Astrocyte of the spinal cord (primary cell): ENCODE measurements around the gene NUDC.

Source experiments
- DNase-seq: peaks from one replicate; pipeline ENCODE4 v3.0.0; 2011; ENCODE audit warnings: low read depth, low spot score
- H3K4me3 ChIP-seq: 2 replicates; pipeline ENCODE4 v1.5.1; 2011; ENCODE audit warnings: low read depth, mild to moderate bottlenecking, low read length, moderate library complexity
- in situ Hi-C: cut with HindIII; loops from 2 replicates; pipeline ENCODE4 v1.10.0; 2017; ENCODE audit warnings: low sequenced_read_pairs
- TF ChIP-seq, protein P1 (sequence below): IDR thresholded peaks from 2 replicates; pipeline ENCODE4 v1.5.1; 2012; ENCODE audit warnings: low read depth, mild to moderate bottlenecking, low read length, inconsistent platforms

The NUDC gene

DNA sequence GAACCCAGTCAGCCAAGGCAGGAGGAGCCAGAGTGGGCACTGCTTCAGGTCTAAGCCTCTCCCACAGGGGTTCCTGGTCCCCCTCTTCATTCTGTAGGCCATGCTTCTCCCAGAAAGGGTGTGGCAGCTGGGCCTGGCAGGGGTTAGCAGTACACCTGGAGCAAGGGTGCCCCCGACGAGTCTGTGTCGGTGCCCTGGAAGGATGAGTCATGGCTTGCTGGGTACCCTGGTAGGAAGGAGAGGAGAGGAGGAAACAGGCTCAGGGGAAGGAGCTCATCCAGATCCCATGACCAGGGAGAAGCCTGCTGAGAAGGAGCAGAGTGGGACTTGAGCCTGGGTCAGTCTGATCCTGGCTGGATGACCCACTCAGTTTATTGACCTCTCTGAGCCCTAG is 28.4 kb downstream of the NUDC start:
- no peak for DNase-seq
- TF ChIP-seq, protein P1, sequence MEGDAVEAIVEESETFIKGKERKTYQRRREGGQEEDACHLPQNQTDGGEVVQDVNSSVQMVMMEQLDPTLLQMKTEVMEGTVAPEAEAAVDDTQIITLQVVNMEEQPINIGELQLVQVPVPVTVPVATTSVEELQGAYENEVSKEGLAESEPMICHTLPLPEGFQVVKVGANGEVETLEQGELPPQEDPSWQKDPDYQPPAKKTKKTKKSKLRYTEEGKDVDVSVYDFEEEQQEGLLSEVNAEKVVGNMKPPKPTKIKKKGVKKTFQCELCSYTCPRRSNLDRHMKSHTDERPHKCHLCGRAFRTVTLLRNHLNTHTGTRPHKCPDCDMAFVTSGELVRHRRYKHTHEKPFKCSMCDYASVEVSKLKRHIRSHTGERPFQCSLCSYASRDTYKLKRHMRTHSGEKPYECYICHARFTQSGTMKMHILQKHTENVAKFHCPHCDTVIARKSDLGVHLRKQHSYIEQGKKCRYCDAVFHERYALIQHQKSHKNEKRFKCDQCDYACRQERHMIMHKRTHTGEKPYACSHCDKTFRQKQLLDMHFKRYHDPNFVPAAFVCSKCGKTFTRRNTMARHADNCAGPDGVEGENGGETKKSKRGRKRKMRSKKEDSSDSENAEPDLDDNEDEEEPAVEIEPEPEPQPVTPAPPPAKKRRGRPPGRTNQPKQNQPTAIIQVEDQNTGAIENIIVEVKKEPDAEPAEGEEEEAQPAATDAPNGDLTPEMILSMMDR, result no peak
- in situ Hi-C loops, result no loop called here
- no peak overlapping the region for H3K4me3 ChIP-seq

DNA sequence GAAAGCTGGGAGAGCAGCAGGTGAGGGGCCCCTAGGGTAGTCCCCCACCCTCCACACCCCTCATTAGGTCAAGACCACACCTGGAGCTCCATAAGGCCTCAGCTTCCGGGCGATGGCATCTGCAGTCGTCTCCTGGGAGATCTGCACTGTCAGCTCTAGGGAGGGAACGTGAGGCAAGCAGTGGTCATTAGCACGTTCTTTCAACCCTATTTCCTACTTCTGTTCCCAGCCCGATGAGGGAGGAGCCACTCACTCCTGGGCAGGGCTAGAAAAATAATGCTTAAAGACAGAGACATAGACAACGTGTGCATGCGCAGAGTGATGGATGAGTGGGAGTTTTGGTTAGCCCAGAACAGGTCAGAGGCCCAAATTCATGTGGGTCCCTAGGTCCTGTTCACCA is 29.1 kb downstream of the NUDC start:
- DNase-seq, result no peak
- in situ Hi-C loops, result no loop called here
- no peak overlapping the region for H3K4me3 ChIP-seq
- TF ChIP-seq, protein P1, result no peak

DNA sequence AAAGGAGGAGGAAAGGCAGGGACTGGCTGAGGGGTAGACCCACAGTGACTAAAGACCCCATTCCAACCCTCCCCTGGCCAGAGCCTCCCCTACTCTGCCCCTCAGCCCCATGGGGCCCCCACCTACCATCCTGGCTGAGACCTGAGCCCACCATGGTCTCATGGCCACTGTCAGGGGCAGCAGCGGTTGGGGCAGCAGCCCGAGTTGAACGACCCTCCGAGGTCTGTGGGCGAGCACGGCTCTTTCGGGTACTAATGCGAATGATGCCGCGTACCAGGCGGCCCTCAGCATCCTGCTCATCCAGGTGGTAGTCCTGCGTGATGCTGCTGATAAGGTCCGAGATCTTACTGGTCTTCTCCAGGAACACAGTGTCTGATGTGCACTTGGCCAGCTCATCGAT is 29.7 kb downstream of the NUDC start:
- in situ Hi-C loops, result no loop called here
- DNase-seq, result no peak
- TF ChIP-seq, protein P1, result no peak
- H3K4me3 ChIP-seq, result no peak overlapping the region

DNA sequence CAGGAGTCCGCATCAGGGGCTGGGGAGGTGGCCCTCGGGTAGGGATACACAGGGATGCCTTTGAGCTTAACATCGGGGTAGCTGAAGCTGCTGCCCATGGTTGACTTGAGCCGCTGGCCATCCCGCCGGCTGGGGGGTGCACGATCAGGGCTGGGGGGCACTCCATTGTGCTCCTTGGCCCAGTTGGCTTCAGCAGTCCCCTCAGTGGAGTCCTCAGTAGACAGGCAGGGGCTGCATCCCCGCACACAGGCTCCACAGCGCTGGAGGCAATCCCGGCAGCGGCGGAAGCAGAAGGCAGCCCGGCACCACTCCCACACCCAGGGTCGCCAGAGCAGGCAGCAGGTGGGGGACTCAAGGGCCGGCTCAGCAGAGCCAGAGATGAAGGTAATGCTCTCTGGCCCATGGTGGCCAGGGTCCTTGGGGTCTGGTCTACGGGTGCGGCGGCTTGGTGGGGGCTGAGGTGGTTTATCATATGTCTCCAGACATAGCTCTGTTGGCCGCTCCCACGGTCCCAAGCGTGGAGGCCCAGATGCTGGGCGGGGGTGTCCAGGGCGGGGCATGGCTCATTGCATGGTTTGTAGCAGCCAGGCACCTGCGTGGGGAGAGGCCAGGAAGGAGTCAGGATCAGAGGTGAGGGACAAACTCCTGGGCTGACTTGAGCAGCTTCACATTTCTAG is 30.4 kb downstream of the NUDC start:
- DNase-seq, result no peak
- H3K4me3 ChIP-seq, result no peak overlapping the region
- in situ Hi-C loops, result no loop called here
- TF ChIP-seq, protein P1, result no peak

DNA sequence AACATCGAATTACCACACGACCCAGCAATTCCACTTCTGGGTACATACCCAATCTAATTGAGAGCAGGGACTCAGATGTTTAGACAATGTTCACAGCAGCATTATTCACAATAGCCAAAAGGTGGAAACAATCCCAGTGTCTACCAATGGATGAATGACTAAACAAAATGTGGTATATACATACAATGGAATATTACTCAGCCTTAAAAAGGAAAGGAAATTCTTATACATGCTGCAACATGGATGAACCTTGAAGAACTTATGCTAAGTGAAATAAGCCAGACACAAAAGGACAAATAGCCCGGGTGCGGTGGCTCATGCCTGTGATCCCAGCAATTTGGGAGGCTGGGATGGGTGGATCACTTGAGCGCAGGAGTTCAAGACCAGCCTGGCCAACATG is 31.8 kb downstream of the NUDC start:
- TF ChIP-seq, protein P1, result no peak
- DNase-seq, result no peak
- H3K4me3 ChIP-seq, result no peak overlapping the region
- in situ Hi-C loops, result no loop called here

DNA sequence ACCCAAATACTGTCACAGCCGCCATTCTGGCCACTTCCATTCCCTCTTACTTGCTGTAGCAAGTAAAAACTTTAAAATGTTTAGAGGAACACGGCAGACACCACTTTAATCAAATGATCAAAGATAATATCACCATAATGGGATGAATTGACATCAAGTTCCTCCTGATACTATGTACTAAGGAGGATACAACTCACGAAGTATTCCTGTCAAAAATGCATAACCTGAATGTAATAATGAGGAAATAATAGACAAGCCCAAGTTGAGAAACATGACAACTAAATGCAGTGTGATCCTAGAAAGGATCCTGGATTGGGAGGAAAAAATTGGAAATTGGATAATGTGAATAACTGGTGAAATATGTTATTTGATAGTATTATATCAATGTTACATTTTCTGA is 34.8 kb downstream of the NUDC start:
- H3K4me3 ChIP-seq, result no peak overlapping the region
- TF ChIP-seq, protein P1, result no peak
- DNase-seq, result no peak
- in situ Hi-C loops, result no loop called here
